NCI-H524 treated with DMSO at 0.1 percent for 48 hours (cell line): Measurements from ENCODE around the gene MROH2B.
"Not testable (repeated sequence)": the region's sequence is repeated elsewhere in the genome, so short reads cannot be mapped to it uniquely, and the experiment has no call there.

ENCODE experiments used
- DNase-seq: peaks from one replicate; lab custom pipeline; 2025; lab: John Stamatoyannopoulos, UW

The MROH2B gene

DNA sequence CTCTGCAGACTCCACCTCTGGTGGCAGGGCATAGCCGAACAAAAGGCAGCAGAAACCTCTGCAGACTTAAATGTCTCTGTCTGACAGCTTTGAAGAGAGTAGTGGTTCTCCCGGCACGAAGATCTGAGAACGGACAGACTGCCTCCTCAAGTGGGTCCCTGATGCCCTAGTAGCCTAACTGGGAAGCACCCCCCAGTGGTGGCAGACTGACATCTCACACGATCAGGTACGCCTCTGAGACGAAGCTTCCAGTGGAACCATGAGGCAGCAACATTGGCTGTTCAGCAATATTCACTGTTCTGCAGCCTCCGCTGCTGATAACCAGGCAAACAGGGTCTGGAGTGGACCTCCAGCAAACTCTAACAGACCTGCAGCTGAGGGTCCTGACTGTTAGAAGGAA, 48.5 kb downstream of the MROH2B start:
- DNase-seq: not testable (repeated sequence)

- no peak for DNase-seq
These were observed 58.8 kb downstream of the MROH2B start for GRCh38 chr5:41012318-41012717.

GRCh38 chr5:41010572-41010971, 60.6 kb downstream of the MROH2B start:
- no peak for DNase-seq

DNA sequence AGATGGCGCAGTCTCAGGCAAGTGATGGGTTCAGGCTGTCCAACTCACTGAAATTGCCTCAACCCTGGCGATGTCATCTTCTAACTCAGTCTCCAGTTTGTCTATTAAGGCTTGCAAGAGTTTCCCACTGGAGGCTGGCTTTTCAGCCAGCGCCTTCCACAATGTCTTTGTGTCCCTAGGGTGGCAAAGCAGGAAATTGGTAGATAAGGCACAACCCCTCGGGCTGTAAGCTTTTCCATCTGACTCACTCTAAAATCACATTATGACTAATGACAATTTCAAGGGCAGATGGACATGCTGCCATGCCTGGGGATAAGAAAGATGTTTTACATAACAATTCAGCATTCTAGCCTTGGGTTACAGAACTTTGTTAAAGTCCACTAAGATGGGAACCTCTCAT, 61.9 kb downstream of the MROH2B start:
- DNase-seq: no peak

GRCh38 chr5:41004931-41005330, 66.2 kb downstream of the MROH2B start:
- DNase-seq: no peak

DNA sequence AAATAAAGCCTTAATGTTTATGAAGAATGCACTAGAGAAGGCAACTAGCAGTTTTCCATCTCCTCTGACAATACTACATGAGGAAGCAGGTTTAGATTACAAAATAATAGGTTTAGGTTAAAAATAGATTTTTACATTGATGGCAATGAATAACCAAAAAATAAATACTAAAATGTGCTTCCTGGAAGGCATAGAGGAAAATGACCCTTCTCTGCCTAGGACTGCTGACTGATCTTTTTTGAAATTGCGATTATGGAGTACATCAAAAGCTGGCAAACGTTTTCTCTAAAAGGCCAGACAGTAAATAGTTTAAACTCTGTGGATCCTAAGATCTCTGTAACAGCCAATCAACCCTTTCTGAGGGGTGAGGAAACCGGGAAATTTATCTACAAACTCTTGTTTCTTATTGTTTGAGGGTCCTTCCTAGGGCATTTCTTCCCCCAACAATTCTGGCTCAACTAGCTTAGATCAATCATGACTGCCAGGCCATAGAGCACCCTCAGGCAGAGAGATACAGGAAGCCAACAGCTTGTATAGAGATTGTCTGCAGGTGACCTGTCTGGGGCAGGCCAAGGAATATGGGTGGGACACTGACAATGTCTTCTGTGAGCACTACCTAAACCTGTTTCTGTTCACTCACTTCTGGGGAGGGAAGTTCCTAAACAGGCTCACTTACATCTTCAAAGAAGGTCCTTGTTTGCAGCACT, 67.3 kb downstream of the MROH2B start:
- no peak for DNase-seq

GRCh38 chr5:40999966-41000365, 71.2 kb downstream of the MROH2B start:
- DNase-seq: no peak

GRCh38 chr5:40999142-40999541, 72.0 kb downstream of the MROH2B start:
- no peak for DNase-seq

DNA sequence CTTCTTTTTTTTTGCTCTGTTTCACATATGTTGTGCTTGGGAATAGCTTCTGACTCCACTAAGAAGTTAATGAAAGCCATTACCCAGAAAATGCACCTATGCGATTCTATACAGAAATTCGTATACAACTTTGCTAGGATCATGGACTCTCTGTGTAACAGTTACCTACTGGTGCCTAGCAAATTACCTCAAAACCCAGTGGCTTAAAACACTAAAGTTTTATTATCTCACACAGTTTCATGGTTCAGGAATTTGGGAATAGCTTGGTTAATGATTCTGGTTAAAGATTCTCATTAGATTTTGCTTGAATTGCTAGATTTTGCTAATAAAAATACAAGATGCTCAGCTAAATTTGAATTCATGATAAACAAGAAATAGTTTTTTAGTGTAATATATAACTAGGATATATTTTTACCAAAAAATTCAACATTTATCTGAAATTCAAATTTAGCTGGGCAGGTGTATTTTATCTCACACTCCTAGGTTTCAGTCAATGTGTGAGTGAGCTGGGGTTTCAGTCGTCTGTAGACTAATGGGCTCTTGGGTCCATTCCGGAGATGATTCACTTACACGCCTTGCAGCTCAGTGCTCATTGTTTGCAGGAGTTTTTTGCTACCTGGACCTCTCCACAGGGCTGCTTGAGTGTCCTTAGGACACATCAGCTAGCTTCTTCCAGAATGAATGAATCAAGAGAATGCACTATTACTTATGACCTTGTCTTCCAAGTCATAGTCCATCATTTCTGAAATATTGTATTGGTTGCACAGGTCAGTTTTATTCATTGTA, 75.1 kb downstream of the MROH2B start:
- no peak for DNase-seq

- DNase-seq: no peak
These were observed 79.1 kb downstream of the MROH2B start for GRCh38 chr5:40991981-40992559.

- DNase-seq: no peak
These were observed 79.8 kb downstream of the MROH2B start for GRCh38 chr5:40991168-40991980.

GRCh38 chr5:40988746-40989510, 82.2 kb downstream of the MROH2B start:
- no peak for DNase-seq

DNA sequence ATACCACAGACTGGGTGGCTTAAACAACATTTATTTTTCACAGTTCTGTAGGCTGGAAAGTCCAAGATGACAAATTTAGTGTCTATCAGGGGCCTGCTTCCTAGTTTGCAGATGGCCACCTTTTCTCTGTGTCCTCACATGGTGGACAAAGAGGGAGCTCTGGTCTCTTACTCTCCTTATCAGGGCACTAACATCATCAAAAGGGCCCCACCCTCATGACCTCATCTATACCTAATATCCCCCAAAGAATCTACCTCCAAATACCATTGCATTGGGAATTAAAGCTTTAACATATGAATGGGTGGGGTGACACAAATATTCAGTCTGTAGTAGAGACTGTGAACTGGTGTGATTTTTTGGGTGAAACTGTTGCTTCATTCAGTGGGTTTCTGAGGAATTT, 83.8 kb downstream of the MROH2B start:
- DNase-seq: no peak

DNA sequence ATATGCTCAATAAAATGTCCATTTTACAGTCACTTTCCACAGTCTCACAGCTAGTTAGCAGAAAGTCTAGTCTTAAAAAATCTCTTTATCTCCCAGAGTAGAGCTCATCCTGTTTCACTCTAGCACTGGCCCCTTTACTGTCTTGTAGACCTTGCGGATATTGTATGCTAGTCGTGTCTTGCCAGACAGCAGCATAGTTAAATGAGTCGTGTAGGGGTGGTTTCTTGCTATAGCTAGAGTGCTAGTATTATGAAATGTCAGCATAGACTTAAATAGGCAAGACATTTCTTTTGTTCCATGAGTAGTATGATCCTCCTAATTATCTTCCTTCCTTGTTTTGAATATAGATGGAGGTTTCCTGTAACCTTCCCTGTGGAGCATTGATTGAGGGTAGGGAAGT, 84.5 kb downstream of the MROH2B start:
- DNase-seq: no peak

- no peak for DNase-seq
These were observed 85.6 kb downstream of the MROH2B start for GRCh38 chr5:40985501-40985900.

DNA sequence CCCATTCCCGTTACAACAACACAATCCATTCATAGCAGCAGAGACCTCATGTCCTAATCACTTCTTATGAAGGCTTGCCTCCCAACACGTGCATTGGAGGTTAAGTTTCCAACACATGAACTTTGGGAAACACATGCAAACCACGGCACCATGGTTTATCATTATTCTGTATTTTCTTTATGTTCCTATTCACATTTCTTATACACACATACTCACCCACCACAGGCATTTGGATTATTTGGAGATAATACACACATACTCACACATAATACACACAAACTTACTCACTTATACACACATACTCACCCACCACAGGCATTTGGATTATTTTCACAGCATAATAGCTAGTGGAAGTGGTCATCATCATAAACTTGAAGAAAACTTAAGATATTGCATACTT, 86.3 kb downstream of the MROH2B start:
- DNase-seq: no peak

DNA sequence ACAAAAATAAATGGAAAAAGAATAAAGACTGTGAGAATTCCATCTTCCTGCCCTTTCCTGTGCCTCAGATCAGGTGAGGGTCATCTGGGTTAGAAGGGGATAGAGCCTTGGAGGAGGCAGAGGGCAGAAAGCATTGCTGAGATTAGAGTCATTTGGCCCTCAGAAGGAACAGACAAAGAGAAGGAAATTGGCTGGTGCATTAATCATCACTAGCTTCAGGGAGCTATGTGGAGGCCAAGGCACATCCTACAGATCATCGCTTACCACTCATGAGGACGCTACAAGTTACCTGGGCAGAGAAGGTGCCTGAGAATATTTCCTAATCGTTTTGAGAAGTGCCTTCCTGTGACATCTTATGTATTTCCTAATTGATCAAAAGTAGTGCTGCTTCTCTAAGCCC, 87.4 kb downstream of the MROH2B start:
- no peak for DNase-seq

- no peak for DNase-seq
These were observed 89.7 kb downstream of the MROH2B start for GRCh38 chr5:40981420-40981819.

DNA sequence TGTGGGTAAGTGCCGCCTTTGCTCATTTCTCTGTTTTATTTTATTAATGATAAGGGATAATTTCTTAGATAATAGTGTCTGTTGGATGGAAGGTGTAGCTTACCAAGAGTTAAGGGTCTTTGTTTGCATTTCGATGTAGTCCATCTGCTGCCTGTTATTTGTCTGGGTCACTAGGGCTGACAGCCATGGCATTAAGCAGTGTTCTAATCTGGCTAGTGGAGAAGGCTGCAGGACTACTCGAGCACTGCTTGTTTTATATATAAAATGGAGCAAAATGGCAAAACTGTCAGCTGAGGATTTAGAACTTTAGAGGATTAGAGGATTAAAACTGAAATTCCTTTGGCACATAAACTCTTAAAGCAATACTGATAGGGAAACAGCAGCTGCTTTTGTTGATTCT, 94.3 kb downstream of the MROH2B start:
- DNase-seq: no peak

DNA sequence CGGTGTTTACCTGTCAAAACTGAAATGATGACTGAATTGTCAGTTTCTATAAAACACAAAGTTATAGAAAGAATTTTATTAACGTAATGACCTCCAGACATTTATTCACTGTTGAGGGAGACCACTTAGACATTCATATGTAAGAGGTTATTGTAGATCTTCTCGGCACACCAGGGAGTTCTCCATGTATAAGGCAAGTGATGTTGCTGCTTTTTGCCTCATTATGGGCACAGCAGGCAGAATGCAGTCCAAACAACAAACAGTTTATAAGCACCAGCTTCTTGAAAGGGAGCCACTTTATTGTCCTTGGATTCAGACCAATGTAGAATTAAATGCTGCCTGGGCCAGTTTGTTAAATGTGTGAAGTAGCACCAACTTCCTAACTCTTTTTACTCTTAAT, 95.1 kb downstream of the MROH2B start:
- no peak for DNase-seq

DNA sequence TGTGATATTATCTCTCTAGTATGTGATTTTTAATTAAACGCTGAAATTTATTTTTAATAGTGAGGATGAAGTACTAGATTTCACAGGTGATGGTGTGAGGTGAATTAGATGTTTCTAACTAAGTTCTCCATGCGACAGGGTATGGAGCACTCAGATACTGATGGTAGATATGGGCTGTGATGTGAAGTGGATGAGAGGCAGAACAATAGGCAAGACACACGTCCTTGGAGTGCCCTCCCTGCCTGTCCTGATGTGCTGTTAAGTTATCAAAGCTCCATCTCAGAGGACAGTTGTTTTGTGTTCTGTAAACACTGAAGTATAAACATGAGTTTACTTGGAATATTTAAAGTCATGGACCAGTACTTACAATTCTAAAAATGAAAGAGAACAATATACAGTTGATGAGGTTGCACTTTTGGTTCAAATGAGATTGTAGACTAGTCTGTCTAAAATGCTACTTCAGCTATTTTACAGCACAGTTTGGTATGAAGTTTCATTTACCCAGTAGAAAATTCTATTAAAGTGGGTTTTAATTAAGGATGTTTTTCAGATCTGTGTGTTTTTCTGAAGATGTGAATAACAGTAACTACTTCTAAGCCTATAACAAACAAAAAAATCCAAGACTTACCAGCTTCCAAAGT, 97.7 kb downstream of the MROH2B start:
- no peak for DNase-seq
